ENCODE measurements around the gene ELMOD1. TPM values are rescaled to one million over a fixed set of nuclear protein-coding genes. Genes with fewer than 3 reads are reported as not detected.

Gene ELMOD1
- total RNA-seq, 4 donors from 2014 or later: 0.66 to 2.7 TPM; not detected in 2

DNA sequence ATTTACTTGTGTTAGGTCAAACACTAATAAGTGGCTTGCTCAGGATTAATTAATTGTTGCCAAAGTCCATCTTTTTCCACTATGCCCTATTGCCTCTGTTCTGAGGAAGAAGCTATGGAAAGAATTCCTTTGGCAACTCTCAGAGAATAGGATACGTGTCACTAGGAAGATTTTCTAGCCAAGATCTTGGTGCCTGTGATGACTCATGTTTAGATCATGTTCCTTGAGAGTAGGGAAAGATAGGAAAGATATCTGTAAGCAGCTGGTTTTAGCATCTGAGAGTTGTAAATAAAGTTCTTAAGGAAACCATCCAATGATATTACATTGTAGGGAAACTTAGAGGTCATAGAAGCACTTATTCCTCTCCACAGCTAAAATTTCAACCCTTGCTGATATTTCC, 105.2 kb downstream of the ELMOD1 start:
- Histone ChIP-seq H3K9me3 (no peaks in the 10 kb centered on the region), H3K4me1 (no peaks in the 10 kb centered on the region), H3K27ac (peak overlapping the region in 2 of 4 donors; percentile 43 to 50), H3K4me3 (no peak overlapping the region), H3K27me3 (no peaks in the 10 kb centered on the region), H3K36me3 (no peaks in the 10 kb centered on the region)
- TF ChIP-seq POLR2AphosphoS5 (IDR thresholded peaks at IDR 0.05) (no peak), EP300 (IDR thresholded peaks at IDR 0.05) (no peak), POLR2A (IDR thresholded peaks at IDR 0.05) (no peak)
- TF ChIP-seq, protein P1, sequence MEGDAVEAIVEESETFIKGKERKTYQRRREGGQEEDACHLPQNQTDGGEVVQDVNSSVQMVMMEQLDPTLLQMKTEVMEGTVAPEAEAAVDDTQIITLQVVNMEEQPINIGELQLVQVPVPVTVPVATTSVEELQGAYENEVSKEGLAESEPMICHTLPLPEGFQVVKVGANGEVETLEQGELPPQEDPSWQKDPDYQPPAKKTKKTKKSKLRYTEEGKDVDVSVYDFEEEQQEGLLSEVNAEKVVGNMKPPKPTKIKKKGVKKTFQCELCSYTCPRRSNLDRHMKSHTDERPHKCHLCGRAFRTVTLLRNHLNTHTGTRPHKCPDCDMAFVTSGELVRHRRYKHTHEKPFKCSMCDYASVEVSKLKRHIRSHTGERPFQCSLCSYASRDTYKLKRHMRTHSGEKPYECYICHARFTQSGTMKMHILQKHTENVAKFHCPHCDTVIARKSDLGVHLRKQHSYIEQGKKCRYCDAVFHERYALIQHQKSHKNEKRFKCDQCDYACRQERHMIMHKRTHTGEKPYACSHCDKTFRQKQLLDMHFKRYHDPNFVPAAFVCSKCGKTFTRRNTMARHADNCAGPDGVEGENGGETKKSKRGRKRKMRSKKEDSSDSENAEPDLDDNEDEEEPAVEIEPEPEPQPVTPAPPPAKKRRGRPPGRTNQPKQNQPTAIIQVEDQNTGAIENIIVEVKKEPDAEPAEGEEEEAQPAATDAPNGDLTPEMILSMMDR (IDR thresholded peaks at IDR 0.05): no peak
- peak; percentile 66 for ATAC-seq
- WGBS, 2 donors (ENCODE audit: low coverage in 1 of 2): 0% methylated on average over 1 of the region's 1 CpG

DNA sequence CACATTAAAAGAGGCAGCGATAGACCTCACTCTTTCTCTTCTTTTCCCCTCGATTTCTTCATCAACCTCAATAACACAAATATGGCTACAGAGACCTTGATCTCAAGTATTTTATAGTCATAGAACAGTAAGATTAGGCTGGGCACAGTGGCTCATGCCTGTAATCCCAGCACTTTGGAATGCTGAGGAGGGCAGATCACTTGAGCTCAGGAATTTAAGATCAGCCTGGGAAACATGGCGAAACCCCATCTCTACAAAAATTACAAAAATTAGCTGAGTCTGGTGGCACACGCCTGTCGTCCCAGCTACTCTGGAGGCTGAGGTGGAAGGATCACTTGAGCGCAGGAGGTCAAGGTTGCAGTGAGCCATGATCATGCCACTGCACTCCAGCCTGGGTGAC, 106.3 kb downstream of the ELMOD1 start:
- Histone ChIP-seq H3K4me3 (no peak overlapping the region), H3K27ac (no peak overlapping the region), H3K4me1 (no peaks in the 10 kb centered on the region), H3K36me3 (no peaks in the 10 kb centered on the region), H3K27me3 (no peaks in the 10 kb centered on the region), H3K9me3 (no peaks in the 10 kb centered on the region)
- ATAC-seq: no peak
- WGBS, 2 donors (ENCODE audit: low coverage in 1 of 2): 60 to 65% methylated on average over 1 to 5 of the region's 6 CpGs
- TF ChIP-seq POLR2A (IDR thresholded peaks at IDR 0.05) (no peak), POLR2AphosphoS5 (IDR thresholded peaks at IDR 0.05) (no peak), EP300 (IDR thresholded peaks at IDR 0.05) (no peak)
- TF ChIP-seq, protein P1 (IDR thresholded peaks at IDR 0.05): no peak

DNA sequence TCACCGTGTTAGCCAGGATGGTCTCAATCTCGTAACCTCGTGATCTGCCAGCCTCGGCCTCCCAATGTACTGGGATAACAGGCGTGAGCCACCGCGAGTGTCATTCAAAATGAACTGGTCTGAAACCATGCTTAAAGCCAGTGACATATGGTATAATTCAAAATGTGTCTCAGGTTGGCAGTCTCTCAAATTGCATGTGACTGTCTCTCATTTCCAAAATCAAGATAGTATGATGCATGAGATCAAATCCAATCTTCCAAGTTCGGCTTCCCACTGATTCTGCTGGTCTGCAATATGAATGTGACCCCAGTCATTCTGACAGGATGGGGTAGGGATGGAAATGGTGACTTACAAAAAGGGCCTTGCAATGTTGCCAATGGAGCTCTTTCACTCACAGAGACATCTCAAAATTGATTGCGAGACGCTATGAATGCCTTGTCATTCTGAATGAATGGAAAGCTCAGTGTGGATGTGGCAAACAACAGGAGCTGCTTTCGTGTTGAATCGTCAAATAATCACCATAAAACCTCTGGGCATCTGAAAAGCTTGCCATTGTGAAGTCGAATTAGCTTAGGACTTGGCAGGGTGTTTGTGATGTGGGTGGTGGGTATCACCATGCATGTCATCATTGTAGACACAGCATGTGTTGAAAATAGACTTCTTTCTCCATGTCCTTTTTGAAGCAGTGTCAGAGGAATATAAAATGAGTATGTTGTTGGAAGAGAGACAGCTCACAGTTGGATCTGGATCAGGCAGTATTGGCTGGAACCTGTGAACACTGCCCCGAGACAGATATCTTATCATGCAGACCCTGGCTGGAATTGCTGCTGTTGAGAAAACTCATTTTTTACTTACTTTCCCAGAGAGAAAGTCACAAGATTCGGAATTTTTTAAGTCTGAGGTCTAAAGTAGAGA, 108.7 kb downstream of the ELMOD1 start:
- Histone ChIP-seq H3K27me3 (no peaks in the 10 kb centered on the region), H3K4me3 (no peak overlapping the region), H3K4me1 (no peaks in the 10 kb centered on the region), H3K27ac (no peak overlapping the region), H3K9me3 (no peaks in the 10 kb centered on the region), H3K36me3 (no peaks in the 10 kb centered on the region)
- ATAC-seq: no peak
- WGBS, 2 donors (ENCODE audit: low coverage in 1 of 2): 74 to 80% methylated on average over 7 to 15 of the region's 15 CpGs
- TF ChIP-seq POLR2A (IDR thresholded peaks at IDR 0.05) (no peak), POLR2AphosphoS5 (IDR thresholded peaks at IDR 0.05) (no peak), EP300 (IDR thresholded peaks at IDR 0.05) (no peak)
- TF ChIP-seq, protein P1 (IDR thresholded peaks at IDR 0.05): no peak

DNA sequence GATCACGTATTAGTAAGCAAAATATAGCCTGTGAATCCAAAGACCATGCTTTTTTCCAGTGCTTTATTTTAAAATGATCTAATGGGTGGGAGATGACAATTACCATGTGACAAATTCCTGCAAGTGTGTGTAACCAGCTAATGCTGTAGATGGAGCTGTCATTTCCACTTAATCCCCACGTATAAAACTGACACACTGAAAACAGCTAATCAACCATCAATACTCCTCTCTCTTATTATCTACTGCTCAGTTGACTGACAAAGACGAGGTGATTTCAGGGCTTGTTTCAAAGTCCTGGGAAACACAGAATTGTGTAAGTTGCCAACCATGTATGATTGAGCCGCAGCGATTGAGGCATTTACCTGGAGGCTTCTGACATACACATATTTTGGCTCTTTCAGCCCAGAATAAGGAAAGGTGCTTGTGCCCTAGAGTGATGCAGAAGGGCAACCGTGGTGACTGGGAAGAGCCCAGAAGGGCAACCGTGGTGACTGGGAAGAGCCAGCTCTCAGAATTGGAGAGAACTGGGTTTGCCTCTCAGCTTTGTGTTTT, 111.2 kb downstream of the ELMOD1 start:
- no peak for TF ChIP-seq EP300 (IDR thresholded peaks at IDR 0.05)
- TF ChIP-seq, protein P1 (IDR thresholded peaks at IDR 0.05): no peak
- TF ChIP-seq POLR2A (IDR thresholded peaks at IDR 0.05): no peak
- no peak for TF ChIP-seq POLR2AphosphoS5 (IDR thresholded peaks at IDR 0.05)
- no peaks in the 10 kb centered on the region for H3K9me3 ChIP-seq
- no peak for ATAC-seq
- H3K4me3 ChIP-seq: no peak overlapping the region
- H3K27me3 ChIP-seq: no peaks in the 10 kb centered on the region
- no peaks in the 10 kb centered on the region for H3K36me3 ChIP-seq
- WGBS, 2 donors (ENCODE audit: low coverage in 1 of 2): 68 to 83% methylated on average over 5 to 6 of the region's 7 CpGs
- H3K4me1 ChIP-seq: no peaks in the 10 kb centered on the region
- H3K27ac ChIP-seq: no peak overlapping the region
